GM21619 (cell line): Measurements from ENCODE around the gene RUFY3.
"Not testable (repeated sequence)": the region's sequence is repeated elsewhere in the genome, so short reads cannot be mapped to it uniquely, and the experiment has no call there.

Experiments
- ATAC-seq: cut with Tn5 transposase; IDR thresholded peaks from one replicate; pipeline ENCODE4 v1.9.1; 2021; ENCODE audit not compliant: unreplicated experiment

RUFY3 gene

GRCh38 chr4:70721747-70722146, at the start of gene RUFY3:
RUFY3 (plus strand) TSS chr4:70721964; CDS start chr4:70722574, 610 bp downstream.
- ATAC-seq: no peak

GRCh38 chr4:70674191-70674590, 47.6 kb upstream of the RUFY3 start:
- no peak for ATAC-seq

- ATAC-seq: no peak
These were observed 47.0 kb upstream of the RUFY3 start for GRCh38 chr4:70674731-70675130.

GRCh38 chr4:70676554-70677090, 45.1 kb upstream of the RUFY3 start:
- no peak for ATAC-seq

- ATAC-seq: peak; percentile 73
These were observed 43.3 kb upstream of the RUFY3 start for GRCh38 chr4:70678383-70678999.

GRCh38 chr4:70680934-70681333, 40.8 kb upstream of the RUFY3 start:
- no peak for ATAC-seq

GRCh38 chr4:70681704-70682103, 40.1 kb upstream of the RUFY3 start:
- ATAC-seq: peak; percentile 45

- ATAC-seq: not testable (repeated sequence)
These were observed 39.6 kb upstream of the RUFY3 start for GRCh38 chr4:70682142-70682541.

GRCh38 chr4:70687392-70687791, 34.4 kb upstream of the RUFY3 start:
- ATAC-seq: no peak

- peak; percentile 90 for ATAC-seq
These were observed 33.7 kb upstream of the RUFY3 start, which contains the start of gene UTP3 for GRCh38 chr4:70687821-70688794. UTP3 (plus strand) TSS chr4:70688532; CDS start chr4:70688678, 146 bp downstream.

- ATAC-seq: no peak
These were observed 33.0 kb upstream of the RUFY3 start for GRCh38 chr4:70688795-70689231.

- no peak for ATAC-seq
These were observed 30.1 kb upstream of the RUFY3 start for GRCh38 chr4:70691661-70692060.

GRCh38 chr4:70694633-70695032, 27.1 kb upstream of the RUFY3 start:
- not testable (repeated sequence) for ATAC-seq

GRCh38 chr4:70698435-70698834, 23.3 kb upstream of the RUFY3 start:
- not testable (repeated sequence) for ATAC-seq

GRCh38 chr4:70700712-70701111, 21.1 kb upstream of the RUFY3 start:
- no peak for ATAC-seq

GRCh38 chr4:70701271-70701670, 20.5 kb upstream of the RUFY3 start:
- ATAC-seq: no peak

- not testable (repeated sequence) for ATAC-seq
These were observed 19.2 kb upstream of the RUFY3 start for GRCh38 chr4:70702592-70702991.

- ATAC-seq: no peak
These were observed 18.0 kb upstream of the RUFY3 start for GRCh38 chr4:70703619-70704214.

- ATAC-seq: peak; percentile 57
These were observed 17.4 kb upstream of the RUFY3 start for GRCh38 chr4:70704215-70704930.

GRCh38 chr4:70704931-70705182, 16.9 kb upstream of the RUFY3 start:
- ATAC-seq: peak; percentile 35
